H1 (cell line): ENCODE measurements around the gene CDH16. TPM values are rescaled to one million over a fixed set of nuclear protein-coding genes. Genes with fewer than 3 reads are reported as not detected.
A peak's percentile ranks its signal among the peaks of the same experiment; 100 is the strongest.

Experiments
- CTCF ChIA-PET: fragments of 300-600 bp; sonication (Branson Sonifier 250); formaldehyde crosslinking; loops from one replicate; lab custom pipeline; 2021; ENCODE audit not compliant: partially characterized antibody; lab: Charles Lee
- POLR2A ChIA-PET: fragments of 300-600 bp; sonication (Branson Sonifier 250); formaldehyde crosslinking; loops from one replicate; lab custom pipeline; 2021; ENCODE audit warnings: inconsistent platforms; ENCODE audit not compliant: partially characterized antibody; lab: Charles Lee
- DNase-seq, 2 experiments: peaks; one replicate each; pipeline versions ENCODE4 v3.0.0 to v3.0.0-alpha.2; 2010 to 2022; ENCODE audit warnings: low spot score in 2 of 2, low read depth in 1 of 2, mixed read lengths in 1 of 2
- FAIRE-seq: peaks from 2 replicates; lab custom pipeline; 2011; peaks lifted over from hg19 to GRCh38; lab: Jason Lieb, UNC
- H2AFZ ChIP-seq: 2 replicates; pipeline ENCODE4 v1.8.1; 2012; ENCODE audit warnings: low read length, inconsistent platforms
- H2AK5ac ChIP-seq: 2 replicates; pipeline ENCODE4 v1.6.1; 2013; ENCODE audit warnings: low read depth, low read length
- H2BK120ac ChIP-seq: replicated peaks from 2 replicates; pipeline ENCODE3; 2013; ENCODE audit warnings: low read depth, low read length, inconsistent platforms
- H2BK12ac ChIP-seq: 2 replicates; pipeline ENCODE4 v1.6.1; 2013; ENCODE audit warnings: low read depth, low read length
- H2BK15ac ChIP-seq: 2 replicates; pipeline ENCODE4 v1.6.1; 2013; ENCODE audit warnings: low read length
- H2BK20ac ChIP-seq: 2 replicates; pipeline ENCODE4 v1.6.1; 2013; ENCODE audit warnings: low read length
- H2BK5ac ChIP-seq: 2 replicates; pipeline ENCODE4 v1.6.1; 2013; ENCODE audit warnings: low read depth, low read length
- H3K14ac ChIP-seq: 2 replicates; pipeline ENCODE4 v1.6.1; 2013; ENCODE audit warnings: inconsistent platforms; ENCODE audit not compliant: insufficient read length
- H3K18ac ChIP-seq: 2 replicates; pipeline ENCODE4 v1.6.1; 2013; ENCODE audit warnings: low read length; ENCODE audit errors: extremely low read depth
- H3K23ac ChIP-seq: 2 replicates; pipeline ENCODE4 v1.6.1; 2013; ENCODE audit warnings: inconsistent platforms; ENCODE audit not compliant: insufficient read length
- H3K23me2 ChIP-seq: 2 replicates; pipeline ENCODE4 v1.6.1; 2013; ENCODE audit warnings: low read depth, low read length
- H3K27ac ChIP-seq: 2 replicates; pipeline ENCODE4 v1.6.1; 2011; ENCODE audit warnings: low read depth, low read length, inconsistent platforms
- H3K27me3 ChIP-seq, 4 experiments: replicated peaks in 1 of 4; 1 replicate in 1 of 4; 2 replicates in 3 of 4; pipeline versions ENCODE4 v1.6.1 to v1.8.1; 2011 to 2013; ENCODE audit warnings: low read length in 3 of 4, mild to moderate bottlenecking in 3 of 4, inconsistent platforms in 2 of 4, mixed read lengths in 2 of 4, moderate library complexity in 1 of 4; ENCODE audit not compliant: control insufficient read depth in 3 of 4, insufficient read depth in 3 of 4; ENCODE audit errors: extremely low read depth in 1 of 4
- H3K36me3 ChIP-seq, 4 experiments: 2 replicates each; pipeline versions ENCODE4 v1.6.1 to v1.8.1; 2011 to 2013; ENCODE audit warnings: mild to moderate bottlenecking in 4 of 4, low read length in 3 of 4, moderate library complexity in 2 of 4, control low read depth in 1 of 4, inconsistent platforms in 1 of 4; ENCODE audit not compliant: insufficient read depth in 4 of 4, control insufficient read depth in 2 of 4
- H3K4ac ChIP-seq: replicated peaks from 2 replicates; pipeline ENCODE3; 2013; ENCODE audit warnings: low read length, low read depth, mixed read lengths, inconsistent platforms; ENCODE audit not compliant: insufficient read length
- H3K4me1 ChIP-seq, 4 experiments: replicated peaks in 1 of 4; 1 replicate in 1 of 4; 2 replicates in 3 of 4; pipeline versions ENCODE4 v1.6.1 to v1.8.1; 2011 to 2013; ENCODE audit warnings: low read length in 3 of 4, inconsistent platforms in 2 of 4, mixed read lengths in 1 of 4; ENCODE audit not compliant: insufficient read depth in 4 of 4, control insufficient read depth in 3 of 4
- H3K4me2 ChIP-seq, 2 experiments: 2 replicates each; pipeline versions ENCODE4 v1.6.1 to v1.8.1; 2011 to 2013; ENCODE audit warnings: low read depth in 2 of 2, low read length in 2 of 2, control low read depth in 1 of 2, inconsistent platforms in 1 of 2, mild to moderate bottlenecking in 1 of 2; ENCODE audit not compliant: insufficient read depth in 1 of 2
- H3K4me3 ChIP-seq, 4 experiments: fragments of 200-600, 300-600 bp in 1 of 4; sonication (generic), shearing (Covaris generic), sonication (Bioruptor Twin) in 1 of 4; 2 replicates each; pipeline versions ENCODE4 v1.5.1 to v1.8.1; 2011 to 2016; ENCODE audit warnings: low read length in 4 of 4, low read depth in 3 of 4, control low read depth in 2 of 4, inconsistent platforms in 2 of 4, mild to moderate bottlenecking in 2 of 4, mixed read lengths in 1 of 4, moderate library complexity in 1 of 4; ENCODE audit not compliant: insufficient read depth in 2 of 4; ENCODE audit errors: extremely low read depth in 1 of 4
- H3K56ac ChIP-seq: replicated peaks from 2 replicates; pipeline ENCODE3; 2013; ENCODE audit warnings: low read depth, mild to moderate bottlenecking, mixed read lengths, low read length, inconsistent platforms; ENCODE audit not compliant: insufficient read length
- H3K79me1 ChIP-seq: 2 replicates; pipeline ENCODE4 v1.6.1; 2013; ENCODE audit warnings: low read depth, low read length, control low read depth
- H3K79me2 ChIP-seq, 2 experiments: 2 replicates each; pipeline versions ENCODE4 v1.6.1 to v1.8.1; 2012 to 2013; ENCODE audit warnings: low read length in 2 of 2, mild to moderate bottlenecking in 2 of 2, inconsistent platforms in 1 of 2; ENCODE audit not compliant: insufficient read depth in 2 of 2, control insufficient read depth in 1 of 2
- H3K9ac ChIP-seq, 4 experiments: replicated peaks in 1 of 4; 1 replicate in 1 of 4; 2 replicates in 3 of 4; pipeline versions ENCODE4 v1.6.1 to v1.8.1; 2011 to 2013; ENCODE audit warnings: low read depth in 3 of 4, low read length in 3 of 4, control low read depth in 2 of 4, mild to moderate bottlenecking in 2 of 4, moderate library complexity in 2 of 4, inconsistent platforms in 1 of 4; ENCODE audit errors: extremely low read depth in 1 of 4
- H3K9me3 ChIP-seq, 2 experiments: 2 replicates each; pipeline versions ENCODE4 v1.6.1 to v1.8.1; 2012 to 2013; ENCODE audit warnings: mild to moderate bottlenecking in 2 of 2, moderate library complexity in 2 of 2, control low read depth in 1 of 2, inconsistent platforms in 1 of 2, low read depth in 1 of 2, low read length in 1 of 2, mixed read lengths in 1 of 2; ENCODE audit not compliant: insufficient read depth in 2 of 2
- H4K20me1 ChIP-seq, 2 experiments: replicated peaks in 1 of 2; 2 replicates each; pipeline versions ENCODE3 to v1.8.1; 2011 to 2013; ENCODE audit warnings: inconsistent platforms in 2 of 2, low read length in 2 of 2, mild to moderate bottlenecking in 1 of 2; ENCODE audit not compliant: insufficient read depth in 2 of 2, control insufficient read depth in 1 of 2
- H4K5ac ChIP-seq: 2 replicates; pipeline ENCODE4 v1.6.1; 2013; ENCODE audit warnings: low read length, low read depth, mixed read lengths, inconsistent platforms; ENCODE audit not compliant: insufficient read length
- H4K8ac ChIP-seq: 2 replicates; pipeline ENCODE4 v1.8.0; 2013; ENCODE audit warnings: mild to moderate bottlenecking, moderate library complexity, low read length, inconsistent platforms; ENCODE audit not compliant: insufficient read depth; ENCODE audit errors: extremely low read depth
- H4K91ac ChIP-seq: replicated peaks from 2 replicates; pipeline ENCODE3; 2013; ENCODE audit warnings: low read length, mixed read lengths, inconsistent platforms; ENCODE audit not compliant: insufficient read length
- BRCA1 ChIP-seq: IDR thresholded peaks from 2 replicates; pipeline ENCODE4 v1.6.1; 2012; ENCODE audit warnings: low read depth, low read length, improper control_type of control experiment
- KDM4A ChIP-seq: IDR thresholded peaks from one replicate; pipeline ENCODE4 v1.7.1; 2012; ENCODE audit warnings: low read depth, mild to moderate bottlenecking, moderate library complexity, low read length, inconsistent platforms; ENCODE audit not compliant: severe bottlenecking
- NANOG ChIP-seq: IDR thresholded peaks from 2 replicates; pipeline ENCODE4 v1.6.1; 2011; ENCODE audit warnings: low read length, low read depth, mild to moderate bottlenecking, inconsistent platforms; ENCODE audit not compliant: insufficient read depth, poor library complexity, severe bottlenecking
- POLR2AphosphoS5 ChIP-seq: IDR thresholded peaks from 2 replicates; pipeline ENCODE4 v1.6.1; 2011; ENCODE audit warnings: low read depth, low read length
- RBBP5 ChIP-seq: IDR thresholded peaks from 2 replicates; pipeline ENCODE4 v1.7.1; 2012; ENCODE audit warnings: low read depth, mild to moderate bottlenecking, inconsistent platforms, low read length, moderate library complexity, borderline replicate concordance
- SIRT6 ChIP-seq: IDR thresholded peaks from one replicate; pipeline ENCODE4 v1.7.1; 2012; ENCODE audit warnings: low read length, inconsistent platforms
- SP4 ChIP-seq: IDR thresholded peaks from 2 replicates; pipeline ENCODE4 v1.6.1; 2012; ENCODE audit warnings: low read length, inconsistent platforms
- SRF ChIP-seq: IDR thresholded peaks from 2 replicates; pipeline ENCODE4 v1.6.1; 2011; ENCODE audit warnings: mild to moderate bottlenecking, low read depth, low read length, moderate library complexity
- TAF7 ChIP-seq: optimal IDR thresholded peaks from 2 replicates; pipeline ENCODE3; 2011; ENCODE audit warnings: low read depth, mild to moderate bottlenecking, inconsistent platforms, low read length, moderate library complexity, borderline replicate concordance
- TCF12 ChIP-seq: IDR thresholded peaks from 2 replicates; pipeline ENCODE4 v1.6.1; 2011; ENCODE audit warnings: low read depth, mild to moderate bottlenecking, low read length
- WGBS, 2 experiments: shearing (Covaris generic) in 1 of 2; methylation state at CpG; one replicate each; pipeline versions ENCODE4 v1.1.6 to v1.1.7; 2013 to 2015; ENCODE audit warnings: low lambda C conversion rate in 2 of 2, mixed read lengths in 2 of 2, inconsistent platforms in 1 of 2, low coverage in 1 of 2, missing lambda C conversion rate in 1 of 2; ENCODE audit not compliant: insufficient replicate concordance in 2 of 2, insufficient coverage in 1 of 2, insufficient read length in 1 of 2; ENCODE audit errors: extremely low coverage in 1 of 2, missing lambda C conversion rate in 1 of 2; 5-methylcytosine and 5-hydroxymethylcytosine counted together
- polyA plus RNA-seq, 7 experiments: library from polyadenylated mRNA; depleted of rRNA in 3 of 7; stranded (reverse) in 5 of 7; unstranded in 2 of 7; fragments of >200 nt in 5 of 7; fragments of 200-250 nt in 2 of 7; gene quantifications; 1 replicate in 5 of 7; 2 replicates in 1 of 7; 4 replicates in 1 of 7; pipeline versions ENCODE4 v1.2.1 to v1.2.3, GENCODE V29; 2011 to 2013; ENCODE audit warnings: missing spikeins in 2 of 7, mixed read lengths in 2 of 7
- total RNA-seq: library from RNA; stranded (reverse); fragmentation: NEBNext Ultra II Directional; extraction: Animal tissue kit (Norgen Biotek cat#: 25700); gene quantifications from 2 replicates; pipeline ENCODE4 v1.2.1, GENCODE V29; 2021
- TF ChIP-seq, protein P1 (sequence below): IDR thresholded peaks from 2 replicates; pipeline ENCODE4 v1.6.1; 2012; ENCODE audit warnings: inconsistent platforms

CDH16 gene
- total and polyA plus RNA-seq, 2 of the 8 experiments (the other 6 are each of a cell fraction or from before 2014, with no cell fraction given), result not detected

DNA sequence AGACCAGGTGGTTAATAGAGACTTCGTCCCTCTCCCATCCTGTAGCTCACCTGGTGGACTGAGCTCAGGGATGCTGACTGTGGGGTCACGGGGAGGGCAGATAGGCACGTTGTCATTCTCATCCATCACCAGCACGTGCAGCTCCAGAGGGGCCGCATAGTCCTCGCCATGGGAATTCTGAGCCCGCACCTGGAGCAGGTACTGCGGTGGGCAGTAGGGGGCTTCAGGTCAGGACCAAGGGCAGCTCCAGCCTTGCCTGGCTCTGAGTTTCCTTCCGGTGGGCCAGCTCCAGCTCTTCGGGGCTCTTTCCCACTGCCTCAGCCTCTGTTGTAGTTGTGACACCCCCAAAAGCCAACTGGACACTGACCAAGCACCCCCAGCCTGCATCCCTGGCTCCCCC, 5.6 kb downstream of the CDH16 start:
- no peak overlapping the region for H2BK15ac ChIP-seq
- H3K9me3 ChIP-seq, result no peaks in the 10 kb centered on the region
- 67% methylated on average over 10 of the region's 10 CpGs; no CpG with 5 or more reads in 1 of the 2 experiments for WGBS, 2 experiments
- H3K79me2 ChIP-seq, result no peaks in the 10 kb centered on the region
- no peak overlapping the region; the same call in 1 of the 2 replicates for H4K8ac ChIP-seq
- H3K4me3 ChIP-seq, result no peak overlapping the region
- H3K56ac ChIP-seq, result no peak overlapping the region
- no peak for FAIRE-seq
- H3K23ac ChIP-seq, result no peak overlapping the region
- H2BK5ac ChIP-seq, result no peak overlapping the region
- no peak overlapping the region for H3K14ac ChIP-seq
- no peak overlapping the region for H3K27ac ChIP-seq
- no peak overlapping the region for H3K4ac ChIP-seq
- ChIA-PET CTCF (interaction anchor here (0.7 to 42.0 kb wide), 9 partner anchors 3 to 377 kb away, joined by 3 to 1009 read pairs (median 4); partner anchors contain the start of genes CDH16, CES3, PDP2 and RRAD), POLR2A (interaction anchor here (0.7 to 1.0 kb wide), 2 partner anchors 17 to 104 kb away, joined by 3 read pairs; no protein-coding TSS in a partner anchor)
- H3K36me3 ChIP-seq, result no peaks in the 10 kb centered on the region
- no peak overlapping the region for H2BK120ac ChIP-seq
- peaks cover 3% of the 10 kb centered on the region; the same call in 1 of the 2 replicates for H3K23me2 ChIP-seq
- no peak overlapping the region for H2BK12ac ChIP-seq
- H3K9ac ChIP-seq, result no peak overlapping the region
- H4K91ac ChIP-seq, result no peak overlapping the region
- H2BK20ac ChIP-seq, result no peak overlapping the region
- no peak overlapping the region for H2AFZ ChIP-seq
- no peak overlapping the region for H3K18ac ChIP-seq
- H3K4me2 ChIP-seq, result no peak overlapping the region
- H3K27me3 ChIP-seq, result no peaks in the 10 kb centered on the region; a peak in 2 of 7 replicates
- DNase-seq, result peak in 1 of 2 experiments; percentile 74
- H3K4me1 ChIP-seq, result peaks cover 0 to 3% (median 0%) of the 10 kb centered on the region in 4 experiments; a peak in 1 of 7 replicates
- no peak overlapping the region for H2AK5ac ChIP-seq
- no peak overlapping the region for H4K5ac ChIP-seq
- peaks cover 0 to 5% of the 10 kb centered on the region in 2 experiments for H4K20me1 ChIP-seq
- no peaks in the 10 kb centered on the region for H3K79me1 ChIP-seq
- TF ChIP-seq RBBP5 (no peak), TAF7 (no peak), SIRT6 (no peak), SP4 (no peak), TCF12 (0 out of 2 replicates have a peak, but pooled peaks have one; percentile 50), BRCA1 (no peak), POLR2AphosphoS5 (no peak), SRF (no peak), KDM4A (no peak), NANOG (no peak)
- TF ChIP-seq, protein P1, sequence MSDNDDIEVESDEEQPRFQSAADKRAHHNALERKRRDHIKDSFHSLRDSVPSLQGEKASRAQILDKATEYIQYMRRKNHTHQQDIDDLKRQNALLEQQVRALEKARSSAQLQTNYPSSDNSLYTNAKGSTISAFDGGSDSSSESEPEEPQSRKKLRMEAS, result peak; percentile 78
